Fibroblast of mammary gland (primary cell): ENCODE results near the gene OTOS.

Source experiments
- DNase-seq: peaks from one replicate; pipeline ENCODE4 v3.0.0-alpha.2; 2010; ENCODE audit warnings: low read depth
- H3K4me3 ChIP-seq: 2 replicates; pipeline ENCODE4 v1.5.1; 2011; ENCODE audit warnings: low read depth, mild to moderate bottlenecking, low read length, moderate library complexity; ENCODE audit not compliant: control insufficient read depth
- TF ChIP-seq, protein P1 (sequence below): conservative IDR thresholded peaks from 2 replicates; pipeline ENCODE4 v1.5.1; 2011; ENCODE audit warnings: low read depth, low read length, inconsistent platforms; ENCODE audit not compliant: control insufficient read depth, insufficient read depth

The OTOS gene

DNA sequence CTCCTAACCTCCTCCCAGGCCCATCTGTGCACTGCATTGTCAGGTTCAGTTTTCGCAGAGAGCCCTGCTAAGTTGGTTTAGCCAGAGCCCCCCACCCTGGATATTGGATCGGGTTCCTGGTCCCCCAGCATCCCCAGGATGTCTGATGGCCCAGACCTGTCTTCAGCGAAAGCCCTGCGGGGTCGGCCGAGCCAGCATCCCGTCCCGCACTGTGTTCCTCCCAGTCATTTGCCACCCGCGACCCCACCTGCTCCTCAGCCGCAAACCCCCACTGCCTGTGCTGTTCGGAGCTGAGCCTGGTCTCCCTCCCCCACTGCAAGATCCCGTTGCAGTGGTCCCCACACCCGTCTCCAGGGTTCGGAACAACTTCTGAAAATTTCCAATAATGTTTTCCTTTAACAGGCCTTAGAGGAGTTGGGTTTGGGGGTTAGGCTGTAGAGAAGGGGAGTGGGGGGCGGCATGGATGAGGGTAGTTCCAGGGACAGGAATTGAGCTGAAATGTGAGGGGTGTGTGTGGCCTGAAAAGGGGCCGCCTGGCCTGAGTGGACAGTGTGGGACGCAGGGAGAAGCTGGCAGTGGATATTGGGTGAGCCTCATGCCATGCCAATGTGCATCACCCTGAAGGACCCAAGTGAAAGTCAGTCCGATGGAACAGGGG lies 2.7 kb downstream of the OTOS start:
- TF ChIP-seq, protein P1, sequence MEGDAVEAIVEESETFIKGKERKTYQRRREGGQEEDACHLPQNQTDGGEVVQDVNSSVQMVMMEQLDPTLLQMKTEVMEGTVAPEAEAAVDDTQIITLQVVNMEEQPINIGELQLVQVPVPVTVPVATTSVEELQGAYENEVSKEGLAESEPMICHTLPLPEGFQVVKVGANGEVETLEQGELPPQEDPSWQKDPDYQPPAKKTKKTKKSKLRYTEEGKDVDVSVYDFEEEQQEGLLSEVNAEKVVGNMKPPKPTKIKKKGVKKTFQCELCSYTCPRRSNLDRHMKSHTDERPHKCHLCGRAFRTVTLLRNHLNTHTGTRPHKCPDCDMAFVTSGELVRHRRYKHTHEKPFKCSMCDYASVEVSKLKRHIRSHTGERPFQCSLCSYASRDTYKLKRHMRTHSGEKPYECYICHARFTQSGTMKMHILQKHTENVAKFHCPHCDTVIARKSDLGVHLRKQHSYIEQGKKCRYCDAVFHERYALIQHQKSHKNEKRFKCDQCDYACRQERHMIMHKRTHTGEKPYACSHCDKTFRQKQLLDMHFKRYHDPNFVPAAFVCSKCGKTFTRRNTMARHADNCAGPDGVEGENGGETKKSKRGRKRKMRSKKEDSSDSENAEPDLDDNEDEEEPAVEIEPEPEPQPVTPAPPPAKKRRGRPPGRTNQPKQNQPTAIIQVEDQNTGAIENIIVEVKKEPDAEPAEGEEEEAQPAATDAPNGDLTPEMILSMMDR, result no peak
- no peak overlapping the region for H3K4me3 ChIP-seq
- DNase-seq, result no peak

DNA sequence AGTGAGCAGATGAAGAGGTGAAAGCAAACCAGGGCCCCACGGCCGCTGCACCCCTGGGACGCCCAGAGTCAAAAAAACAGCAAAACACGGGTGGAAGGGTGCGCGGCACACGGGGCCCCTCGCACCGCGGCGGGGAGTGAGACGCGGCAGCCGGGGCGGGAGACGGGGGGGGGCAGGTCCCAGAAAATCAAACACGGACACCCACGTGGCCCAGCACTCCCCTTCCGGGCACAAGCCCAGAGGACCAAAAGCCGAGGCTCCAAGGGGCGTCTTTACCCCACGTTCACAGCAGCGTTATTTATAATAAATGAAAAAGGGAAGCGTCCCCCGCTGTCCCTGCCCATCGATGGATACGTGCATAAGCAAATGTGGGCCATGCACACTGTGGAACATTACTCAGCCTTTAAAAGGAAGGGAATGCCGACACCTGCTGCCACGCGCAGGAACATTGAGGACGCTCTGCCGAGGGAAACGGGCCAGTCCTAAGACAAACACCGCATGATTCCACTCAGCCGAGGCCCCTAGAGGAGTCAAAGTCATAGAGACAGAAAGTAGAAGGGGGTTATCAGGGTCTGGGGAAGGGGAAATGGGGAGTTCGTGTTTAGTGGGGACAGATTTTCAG lies 3.7 kb downstream of the OTOS start:
- peak overlapping the region; percentile 85 for H3K4me3 ChIP-seq
- TF ChIP-seq, protein P1, result no peak
- DNase-seq, result no peak

DNA sequence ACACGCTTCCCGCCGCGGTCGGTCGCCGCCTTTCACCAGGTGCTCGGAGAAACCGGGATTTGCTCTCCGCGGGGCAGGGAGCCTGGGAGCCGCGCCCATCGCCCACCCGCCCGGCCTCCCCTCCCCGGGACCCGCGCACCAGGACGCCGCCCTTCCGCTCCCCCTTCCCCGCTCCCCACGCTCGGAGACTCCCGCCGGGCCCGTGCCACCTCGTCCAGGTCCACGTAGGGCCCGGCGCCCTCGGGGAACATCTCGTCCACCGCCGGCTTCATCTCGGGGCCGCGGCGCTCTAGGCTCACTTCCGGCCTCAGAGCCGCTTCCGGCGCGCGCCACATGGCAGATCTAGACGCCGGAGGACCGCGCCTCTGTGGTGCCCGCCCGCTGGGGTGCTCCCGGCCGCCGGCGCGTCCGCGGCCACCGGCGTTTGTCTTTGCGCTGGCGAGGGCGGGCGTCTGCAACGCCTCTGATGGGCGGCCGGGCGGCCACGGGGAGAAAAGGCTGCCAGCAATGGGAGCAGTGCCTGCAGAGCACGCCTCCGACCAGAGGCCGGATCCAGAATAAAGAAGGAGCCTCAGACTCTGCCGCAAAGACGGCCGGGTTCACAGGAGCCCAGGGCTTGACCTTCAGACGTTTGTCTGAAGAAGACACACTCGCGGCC lies 4.3 kb downstream of the OTOS start, which contains the start of gene COPS9:
COPS9 (minus strand) TSS at position 293 of the 658 bp plus-strand sequence; CDS start at position 272, 21 bp downstream.
- DNase-seq, result peak; percentile 83
- H3K4me3 ChIP-seq, result peak within 1 kb of the TSS; percentile 85
- TF ChIP-seq, protein P1, result no peak

DNA sequence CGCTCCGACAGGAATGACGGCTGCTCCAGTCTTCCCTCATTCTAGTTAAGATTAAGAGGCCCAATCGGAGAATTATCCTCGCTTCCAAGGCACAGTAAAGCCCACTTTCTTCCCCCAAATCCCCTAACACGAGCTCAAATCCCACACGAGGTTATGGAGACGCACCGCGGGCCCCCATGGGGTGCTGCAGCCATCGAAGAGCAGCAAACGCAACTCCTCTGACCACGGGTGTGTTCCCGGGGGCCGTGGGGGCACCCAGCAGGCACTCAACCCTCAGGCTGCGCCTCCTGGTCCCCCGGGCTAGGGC lies 4.8 kb downstream of the OTOS start:
- peak overlapping the region; percentile 85 for H3K4me3 ChIP-seq
- DNase-seq, result no peak
- TF ChIP-seq, protein P1, result no peak

DNA sequence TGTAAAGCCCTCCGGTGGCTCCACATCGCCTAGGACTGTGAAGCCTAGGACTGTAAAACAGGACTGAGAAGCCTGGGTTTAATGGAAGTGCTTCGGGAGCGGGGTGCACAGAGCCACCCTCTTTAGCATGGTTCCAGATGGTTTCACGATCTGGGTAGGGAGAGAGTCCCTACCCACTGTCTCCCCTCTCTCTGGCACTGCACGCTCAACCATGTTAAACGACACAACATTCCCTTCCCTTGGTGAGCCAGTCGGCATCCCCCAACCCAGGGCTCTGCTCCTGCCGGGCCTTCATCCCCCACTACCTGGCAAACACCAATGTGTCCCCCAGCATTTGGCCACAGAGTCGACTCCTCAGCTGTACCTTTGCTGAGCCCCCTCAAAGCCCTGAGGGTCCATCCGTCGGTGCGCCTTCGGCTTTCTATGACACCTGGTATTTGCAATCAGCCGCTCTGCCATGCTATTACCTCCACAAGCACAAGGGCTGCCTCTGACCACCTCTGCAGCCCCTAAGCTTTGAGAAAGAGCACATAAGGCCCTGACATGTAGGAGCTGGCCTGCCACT lies 5.4 kb downstream of the OTOS start:
- TF ChIP-seq, protein P1, result no peak
- no peak for DNase-seq
- peak overlapping the region; percentile 85 for H3K4me3 ChIP-seq

DNA sequence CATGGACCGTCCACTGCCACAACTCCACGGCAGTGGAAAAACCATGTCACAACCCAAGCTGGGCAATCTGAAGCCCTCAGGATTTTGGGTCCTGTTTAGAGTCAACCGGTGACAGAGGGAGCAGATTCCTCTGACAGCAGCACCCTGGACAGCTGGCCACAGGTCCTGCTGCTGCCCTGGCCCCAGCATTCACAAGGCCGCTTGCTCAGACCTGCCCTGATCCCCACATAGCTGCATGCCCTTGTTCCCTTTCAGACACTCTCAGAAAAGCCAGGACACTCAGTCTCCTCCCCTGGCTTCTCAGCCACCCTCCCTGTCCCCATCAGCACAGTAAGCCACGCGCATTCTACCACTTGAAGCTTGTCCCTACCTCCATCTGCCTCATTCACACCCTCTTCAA lies 6.0 kb downstream of the OTOS start:
- DNase-seq, result no peak
- TF ChIP-seq, protein P1, result no peak
- peak overlapping the region; percentile 85 for H3K4me3 ChIP-seq
